Hepatocyte (in vitro differentiated cells): ENCODE results near the gene THAP5. TPM values are rescaled to one million over a fixed set of nuclear protein-coding genes. Genes with fewer than 3 reads are reported as not detected.

Experiments used
- DNase-seq: peaks from one replicate; pipeline ENCODE4 v3.0.0-alpha.2; 2016; ENCODE audit warnings: low spot score
- H2AFZ ChIP-seq: fragments of 200-600 bp; sonication (generic); 2 replicates; pipeline ENCODE4 v1.6.0; 2016; ENCODE audit warnings: antibody characterized with exemption, mild to moderate bottlenecking
- H3K27ac ChIP-seq: fragments of 200-600 bp; sonication (generic); 2 replicates; pipeline ENCODE4 v1.5.1; 2016; ENCODE audit warnings: mild to moderate bottlenecking
- H3K27me3 ChIP-seq: fragments of 200-600 bp; sonication (generic); 2 replicates; pipeline ENCODE4 v1.6.1; 2016
- H3K36me3 ChIP-seq: fragments of 200-600 bp; sonication (generic); replicated peaks from 2 replicates; pipeline ENCODE4 v1.5.1; 2016; ENCODE audit warnings: low read depth; ENCODE audit not compliant: insufficient read depth
- H3K4me1 ChIP-seq: fragments of 200-600 bp; sonication (generic); 2 replicates; pipeline ENCODE4 v1.5.1; 2016; ENCODE audit warnings: mild to moderate bottlenecking, moderate library complexity; ENCODE audit not compliant: insufficient read depth
- H3K4me2 ChIP-seq: fragments of 200-600 bp; sonication (generic); 2 replicates; pipeline ENCODE4 v1.6.0; 2016
- H3K4me3 ChIP-seq: fragments of 200-600 bp; sonication (generic); 2 replicates; pipeline ENCODE4 v1.5.1; 2016; ENCODE audit warnings: mild to moderate bottlenecking
- H3K79me2 ChIP-seq: fragments of 200-600 bp; sonication (generic); 2 replicates; pipeline ENCODE4 v1.6.0; 2017; ENCODE audit warnings: mild to moderate bottlenecking
- H3K9me2 ChIP-seq: fragments of 200-600 bp; sonication (generic); replicated peaks from 2 replicates; pipeline ENCODE4 v1.6.0; 2017; ENCODE audit warnings: mild to moderate bottlenecking; ENCODE audit not compliant: insufficient read depth
- H3K9me3 ChIP-seq: fragments of 200-600 bp; sonication (generic); 2 replicates; pipeline ENCODE4 v1.5.1; 2016; ENCODE audit warnings: low read depth, mild to moderate bottlenecking
- H4K20me1 ChIP-seq: fragments of 200-600 bp; sonication (generic); 2 replicates; pipeline ENCODE4 v1.6.0; 2016; ENCODE audit warnings: mild to moderate bottlenecking; ENCODE audit not compliant: insufficient read depth, poor library complexity, severe bottlenecking
- CTCF ChIP-seq: fragments of 200-600 bp; sonication (generic); IDR thresholded peaks from 2 replicates; pipeline ENCODE4 v1.5.1; 2016; ENCODE audit warnings: antibody characterized with exemption, mild to moderate bottlenecking; ENCODE audit not compliant: poor library complexity
- EZH2 ChIP-seq: fragments of 200-600 bp; sonication (generic); IDR thresholded peaks from 2 replicates; pipeline ENCODE4 v1.6.1; 2016; ENCODE audit warnings: antibody characterized with exemption, mild to moderate bottlenecking, borderline replicate concordance
- EZH2phosphoT487 ChIP-seq: fragments of 200-600 bp; sonication (generic); IDR thresholded peaks from one replicate; pipeline ENCODE4 v1.6.1; 2018; ENCODE audit warnings: antibody characterized with exemption, mild to moderate bottlenecking, low read depth, moderate library complexity; ENCODE audit not compliant: unreplicated experiment, severe bottlenecking
- WGBS: methylation state at CpG from one replicate; pipeline ENCODE4 v1.1.6; 2016; ENCODE audit warnings: low lambda C conversion rate; ENCODE audit errors: missing lambda C conversion rate; 5-methylcytosine and 5-hydroxymethylcytosine counted together
- polyA plus RNA-seq: library from polyadenylated mRNA; unstranded; fragments of >200 nt; fragmentation: Nextera tagmentation; extraction: Ambion mirVana; gene quantifications from 2 replicates; pipeline ENCODE4 v1.2.1, GENCODE V29; 2016
- total RNA-seq: library from RNA; depleted of rRNA; stranded (reverse); fragments of >200 nt; gene quantifications from 2 replicates; pipeline ENCODE4 v1.2.3, GENCODE V29; 2014

The THAP5 gene
- total and polyA plus RNA-seq, 2 experiments from 2014 or later, result 8.8 to 36.9 TPM

- H3K4me1 ChIP-seq, result no peaks in the 10 kb centered on the region
- no peak overlapping the region for H2AFZ ChIP-seq
- peak overlapping the region; percentile 75 for H3K27ac ChIP-seq
- TF ChIP-seq EZH2phosphoT487, result no peak
- no peak for TF ChIP-seq EZH2
- no peak for TF ChIP-seq CTCF
- no peaks in the 10 kb centered on the region for H3K36me3 ChIP-seq
- H3K9me3 ChIP-seq, result no peaks in the 10 kb centered on the region
- no peaks in the 10 kb centered on the region for H3K27me3 ChIP-seq
- no peaks in the 10 kb centered on the region for H3K9me2 ChIP-seq
- H3K4me2 ChIP-seq, result peak overlapping the region; percentile 45
- H3K79me2 ChIP-seq, result no peaks in the 10 kb centered on the region
- DNase-seq, result no peak
- WGBS, result 86% methylated on average over 2 of the region's 2 CpGs
- H3K4me3 ChIP-seq, result no peak overlapping the region
- H4K20me1 ChIP-seq, result no peaks in the 10 kb centered on the region
Measured at GRCh38 chr7:108590606-108591005, 21.1 kb upstream of the THAP5 start.

- H3K27ac ChIP-seq, result peak overlapping the region; percentile 75
Measured at GRCh38 chr7:108589874-108590273, 20.4 kb upstream of the THAP5 start.

GRCh38 chr7:108589199-108589598, 19.7 kb upstream of the THAP5 start:
- TF ChIP-seq EZH2phosphoT487, result no peak
- TF ChIP-seq CTCF, result no peak
- TF ChIP-seq EZH2, result no peak
- Histone ChIP-seq H3K9me3 (no peaks in the 10 kb centered on the region), H3K4me1 (no peaks in the 10 kb centered on the region), H3K36me3 (no peaks in the 10 kb centered on the region), H3K79me2 (no peaks in the 10 kb centered on the region), H4K20me1 (no peaks in the 10 kb centered on the region), H3K27ac (no peak overlapping the region), H2AFZ (no peak overlapping the region), H3K4me3 (no peak overlapping the region), H3K4me2 (no peak overlapping the region), H3K9me2 (no peaks in the 10 kb centered on the region), H3K27me3 (no peaks in the 10 kb centered on the region)
- DNase-seq, result no peak

More at GRCh38 chr7:108589874-108590273, 20.4 kb upstream of the THAP5 start:
- Histone ChIP-seq H3K27me3 (no peaks in the 10 kb centered on the region), H3K9me3 (no peaks in the 10 kb centered on the region), H3K4me2 (no peak overlapping the region), H3K79me2 (no peaks in the 10 kb centered on the region), H4K20me1 (no peaks in the 10 kb centered on the region), H3K4me1 (no peaks in the 10 kb centered on the region), H3K36me3 (no peaks in the 10 kb centered on the region), H2AFZ (no peak overlapping the region), H3K9me2 (no peaks in the 10 kb centered on the region), H3K4me3 (no peak overlapping the region)
- no peak for DNase-seq
- TF ChIP-seq EZH2, result no peak
- no peak for TF ChIP-seq EZH2phosphoT487
- TF ChIP-seq CTCF, result no peak
- whole genome bisulfite sequencing, result 38% methylated on average over 1 of the region's 1 CpG

- no peaks in the 10 kb centered on the region for H3K9me2 ChIP-seq
- peaks cover 6% of the 10 kb centered on the region for H3K4me1 ChIP-seq
- H3K4me3 ChIP-seq, result no peak overlapping the region
- TF ChIP-seq CTCF (no peak), EZH2phosphoT487 (no peak), EZH2 (no peak)
- H4K20me1 ChIP-seq, result no peaks in the 10 kb centered on the region
- 85% methylated on average over 2 of the region's 3 CpGs for WGBS
- H3K27me3 ChIP-seq, result no peaks in the 10 kb centered on the region
- H3K27ac ChIP-seq, result no peak overlapping the region
- H3K9me3 ChIP-seq, result no peaks in the 10 kb centered on the region
- H3K36me3 ChIP-seq, result no peaks in the 10 kb centered on the region
- H3K79me2 ChIP-seq, result no peaks in the 10 kb centered on the region
- H3K4me2 ChIP-seq, result no peak overlapping the region
- H2AFZ ChIP-seq, result no peak overlapping the region
- no peak for DNase-seq
Measured at GRCh38 chr7:108586274-108586710, 16.8 kb upstream of the THAP5 start.
